Activated CD8-positive, alpha-beta T cell treated with anti-CD3 and anti-CD28 coated beads for 36 hours (primary cell): ENCODE results near the gene ZBTB7B. TPM values are rescaled to one million over a fixed set of nuclear protein-coding genes. Genes with fewer than 3 reads are reported as not detected.
"Not testable (repeated sequence)": the region's sequence is repeated elsewhere in the genome, so short reads cannot be mapped to it uniquely, and the experiment has no call there.

Experiments
- ATAC-seq: fragments of 200-7000 bp; cut with Tn5 transposase; one replicate; pipeline ENCODE4 v1.10.0; 2021; ENCODE audit warnings: mild to moderate bottlenecking, moderate library complexity
- CTCF ChIA-PET: fragments of 350-600 bp; sonication (Branson Sonifier 250); formaldehyde crosslinking; loops from one replicate; lab custom pipeline; 2021; ENCODE audit warnings: antibody characterized with exemption; lab: Charles Lee
- POLR2A ChIA-PET: fragments of 350-600 bp; sonication (Branson Sonifier 250); formaldehyde crosslinking; loops from one replicate; lab custom pipeline; 2021; ENCODE audit warnings: antibody characterized with exemption; lab: Charles Lee
- DNase-seq: peaks from one replicate; pipeline ENCODE4 v3.0.0-alpha.2; 2020
- H3K27ac Mint-ChIP-seq: one replicate; pipeline ENCODE4 v1.8.0; 2021; ENCODE audit warnings: mild to moderate bottlenecking, mixed read lengths
- H3K27me3 Mint-ChIP-seq: one replicate; pipeline ENCODE4 v1.8.0; 2021; ENCODE audit warnings: mixed read lengths
- H3K36me3 Mint-ChIP-seq: one replicate; pipeline ENCODE4 v1.8.0; 2021; ENCODE audit warnings: low read depth, mixed read lengths
- H3K4me1 Mint-ChIP-seq: one replicate; pipeline ENCODE4 v1.8.0; 2021; ENCODE audit warnings: low read depth, mixed read lengths
- H3K4me3 Mint-ChIP-seq: one replicate; pipeline ENCODE4 v1.8.0; 2021; ENCODE audit warnings: mild to moderate bottlenecking, moderate library complexity, mixed read lengths
- H3K9me3 Mint-ChIP-seq: one replicate; pipeline ENCODE4 v1.8.0; 2021; ENCODE audit warnings: mixed read lengths
- intact Hi-C: fragments of 100-400 bp; cut with micrococcal nuclease; formaldehyde crosslinking; loops from one replicate; pipeline ENCODE4 v1.10.0; 2022
- total RNA-seq, 2 experiments: library from RNA; stranded (reverse); gene quantifications; one replicate each; pipeline ENCODE4 v1.2.3, GENCODE V29; 2021
- TF ChIP-seq, protein P1 (sequence below): fragments of 200-600 bp; IDR thresholded peaks from one replicate; pipeline ENCODE4 v1.8.0; 2022; ENCODE audit warnings: antibody characterized with exemption, mild to moderate bottlenecking

Gene ZBTB7B
- total RNA-seq, 2 experiments from 2014 or later: 26.3 to 26.5 TPM

DNA sequence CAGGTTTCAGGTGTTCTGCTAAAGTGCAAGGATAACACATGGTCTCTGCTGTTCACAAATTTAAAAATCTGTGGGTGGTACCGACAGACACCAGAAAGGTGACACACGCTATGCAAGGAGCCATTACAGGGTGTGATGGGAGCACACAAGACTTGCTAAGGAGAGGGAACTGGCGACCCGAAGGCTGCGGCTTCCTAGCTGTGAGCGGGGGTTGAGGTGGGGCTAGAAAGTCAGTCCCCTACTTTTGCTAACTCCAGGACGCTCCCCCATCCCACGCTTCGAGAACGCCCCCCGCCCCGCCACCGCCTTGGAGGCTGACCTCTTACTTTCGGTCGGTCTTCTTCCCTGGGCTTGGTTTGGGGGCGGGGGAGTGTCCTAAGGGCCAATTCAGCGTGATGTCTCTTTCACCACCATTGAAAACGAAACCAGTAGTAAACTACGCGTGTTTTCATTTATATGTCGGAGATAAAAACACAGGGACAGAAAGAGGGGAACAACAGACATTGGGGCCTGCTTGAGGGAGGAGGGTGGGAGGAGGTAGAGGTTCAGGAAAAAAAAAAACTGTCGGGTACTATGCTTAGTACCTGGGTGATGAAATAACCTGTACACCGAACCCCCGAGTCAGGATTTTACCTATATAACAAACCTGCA, 27.1 kb upstream of the ZBTB7B start:
- ChIA-PET POLR2A (interaction anchor here (0.6 to 6.9 kb wide), 15 partner anchors 8 to 471 kb away, joined by 3 to 55 read pairs (median 7); partner anchors contain the start of genes FLAD1, LENEP and PYGO2), CTCF (interaction anchor here (1.0 to 6.5 kb wide), 4 partner anchors 23 to 110 kb away, joined by 3 to 34 read pairs (median 4); partner anchors contain the start of gene PMVK)
- Mint-ChIP-seq H3K27ac (no peak overlapping the region), H3K9me3 (no peaks in the 10 kb centered on the region), H3K36me3 (peaks cover 24% of the 10 kb centered on the region), H3K4me3 (no peak overlapping the region), H3K27me3 (no peaks in the 10 kb centered on the region), H3K4me1 (peaks cover 25% of the 10 kb centered on the region)
- DNase-seq: peak; percentile 81
- intact Hi-C loops: no loop called here
- TF ChIP-seq, protein P1, sequence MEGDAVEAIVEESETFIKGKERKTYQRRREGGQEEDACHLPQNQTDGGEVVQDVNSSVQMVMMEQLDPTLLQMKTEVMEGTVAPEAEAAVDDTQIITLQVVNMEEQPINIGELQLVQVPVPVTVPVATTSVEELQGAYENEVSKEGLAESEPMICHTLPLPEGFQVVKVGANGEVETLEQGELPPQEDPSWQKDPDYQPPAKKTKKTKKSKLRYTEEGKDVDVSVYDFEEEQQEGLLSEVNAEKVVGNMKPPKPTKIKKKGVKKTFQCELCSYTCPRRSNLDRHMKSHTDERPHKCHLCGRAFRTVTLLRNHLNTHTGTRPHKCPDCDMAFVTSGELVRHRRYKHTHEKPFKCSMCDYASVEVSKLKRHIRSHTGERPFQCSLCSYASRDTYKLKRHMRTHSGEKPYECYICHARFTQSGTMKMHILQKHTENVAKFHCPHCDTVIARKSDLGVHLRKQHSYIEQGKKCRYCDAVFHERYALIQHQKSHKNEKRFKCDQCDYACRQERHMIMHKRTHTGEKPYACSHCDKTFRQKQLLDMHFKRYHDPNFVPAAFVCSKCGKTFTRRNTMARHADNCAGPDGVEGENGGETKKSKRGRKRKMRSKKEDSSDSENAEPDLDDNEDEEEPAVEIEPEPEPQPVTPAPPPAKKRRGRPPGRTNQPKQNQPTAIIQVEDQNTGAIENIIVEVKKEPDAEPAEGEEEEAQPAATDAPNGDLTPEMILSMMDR: no peak
- ATAC-seq: peak; percentile 9

DNA sequence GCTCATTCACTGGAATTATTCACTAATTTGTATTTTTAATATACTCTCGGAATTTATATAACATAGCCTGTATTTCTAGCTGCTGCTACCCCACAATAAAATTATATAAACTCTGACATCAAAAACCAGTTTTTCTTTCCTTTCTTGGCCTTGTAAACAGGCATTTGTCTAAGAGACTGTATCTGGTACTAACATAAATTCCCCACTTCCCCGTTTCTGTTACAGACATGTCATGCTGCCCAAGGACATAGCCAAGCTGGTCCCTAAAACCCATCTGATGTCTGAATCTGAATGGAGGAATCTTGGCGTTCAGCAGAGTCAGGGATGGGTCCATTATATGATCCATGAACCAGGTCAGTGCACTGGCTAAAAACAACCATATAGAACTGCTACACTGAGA, 24.8 kb upstream of the ZBTB7B start:
- ChIA-PET POLR2A (interaction anchor here (0.7 to 4.6 kb wide), 2 partner anchors 16 to 22 kb away, joined by 3 to 33 read pairs; no protein-coding TSS in a partner anchor), CTCF (interaction anchor here (1.7 to 13.2 kb wide), 2 partner anchors 20 to 195 kb away, joined by 3 to 108 read pairs; partner anchors contain the start of gene KRTCAP2)
- H3K27me3 Mint-ChIP-seq, H3K9me3 Mint-ChIP-seq, H3K27ac Mint-ChIP-seq, intact Hi-C loops, DNase-seq, ATAC-seq, H3K4me1 Mint-ChIP-seq: not testable (repeated sequence)
- Mint-ChIP-seq H3K4me3 (peak overlapping the region; percentile 17), H3K36me3 (peaks cover 25% of the 10 kb centered on the region)

DNA sequence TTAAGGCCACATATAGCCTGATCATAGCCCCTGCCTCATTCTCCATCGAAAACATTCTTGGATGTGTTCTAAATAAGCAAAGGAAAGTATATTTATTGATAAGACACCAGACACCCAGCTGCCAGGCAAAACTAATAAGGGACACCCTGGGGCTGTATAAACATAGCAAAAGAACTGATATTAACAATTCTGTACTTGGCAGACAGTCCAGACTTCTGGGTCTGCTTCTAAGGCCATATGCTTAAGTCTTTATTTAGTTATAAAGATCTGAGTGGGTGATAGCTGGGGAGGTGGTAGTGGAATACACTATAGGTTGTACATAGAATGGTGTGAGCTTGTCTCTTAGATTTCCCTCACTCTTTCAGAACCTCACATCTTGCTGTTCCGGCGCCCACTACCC, 24.2 kb upstream of the ZBTB7B start:
- Mint-ChIP-seq H3K27ac (no peak overlapping the region), H3K36me3 (peaks cover 25% of the 10 kb centered on the region), H3K4me3 (no peak overlapping the region), H3K27me3 (no peaks in the 10 kb centered on the region), H3K9me3 (no peaks in the 10 kb centered on the region), H3K4me1 (peaks cover 5% of the 10 kb centered on the region)
- POLR2A ChIA-PET: no interaction called here
- TF ChIP-seq, protein P1: no peak
- intact Hi-C loops: no loop called here
- no peak for DNase-seq
- CTCF ChIA-PET: interaction anchor here (1.4 to 13.2 kb wide), 3 partner anchors 20 to 41 kb away, joined by 3 to 108 read pairs (median 7); no protein-coding TSS in a partner anchor
- ATAC-seq: no peak

DNA sequence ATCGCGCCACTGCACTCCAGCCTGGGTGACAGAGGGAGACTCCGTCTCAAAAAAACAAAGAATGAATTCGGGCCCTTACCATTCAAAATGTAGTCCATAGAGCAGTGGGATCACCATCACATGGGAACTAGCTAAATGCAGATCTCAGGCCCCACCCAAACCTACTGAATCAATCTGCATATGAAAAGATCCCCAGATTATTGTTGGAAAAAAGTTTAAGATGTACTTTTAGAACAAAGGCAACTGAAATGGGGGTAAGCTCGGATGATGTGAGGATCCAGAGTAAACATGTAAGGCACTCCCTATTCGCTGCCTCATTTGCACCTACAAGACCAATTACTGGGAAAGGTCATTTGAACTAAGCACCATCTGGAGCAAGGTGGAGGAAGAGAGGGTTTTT, 20.3 kb upstream of the ZBTB7B start:
- DNase-seq (no peak), ATAC-seq (no peak)
- Mint-ChIP-seq H3K36me3 (peaks cover 32% of the 10 kb centered on the region), H3K4me1 (peaks cover 13% of the 10 kb centered on the region), H3K4me3 (no peak overlapping the region), H3K9me3 (no peaks in the 10 kb centered on the region), H3K27ac (no peak overlapping the region), H3K27me3 (no peaks in the 10 kb centered on the region)
- CTCF ChIA-PET: interaction anchor here (1.1 to 13.2 kb wide), 13 partner anchors 12 to 423 kb away, joined by 3 to 108 read pairs (median 6); partner anchors contain the start of genes ADAM15, LENEP and PYGO2
- POLR2A ChIA-PET: interaction anchor here (0.6 to 4.8 kb wide), 13 partner anchors 9 to 95 kb away, joined by 3 to 85 read pairs (median 7); partner anchors contain the start of genes CKS1B, LENEP, PBXIP1 and PMVK
- TF ChIP-seq, protein P1: no peak
- intact Hi-C loops: no loop called here

DNA sequence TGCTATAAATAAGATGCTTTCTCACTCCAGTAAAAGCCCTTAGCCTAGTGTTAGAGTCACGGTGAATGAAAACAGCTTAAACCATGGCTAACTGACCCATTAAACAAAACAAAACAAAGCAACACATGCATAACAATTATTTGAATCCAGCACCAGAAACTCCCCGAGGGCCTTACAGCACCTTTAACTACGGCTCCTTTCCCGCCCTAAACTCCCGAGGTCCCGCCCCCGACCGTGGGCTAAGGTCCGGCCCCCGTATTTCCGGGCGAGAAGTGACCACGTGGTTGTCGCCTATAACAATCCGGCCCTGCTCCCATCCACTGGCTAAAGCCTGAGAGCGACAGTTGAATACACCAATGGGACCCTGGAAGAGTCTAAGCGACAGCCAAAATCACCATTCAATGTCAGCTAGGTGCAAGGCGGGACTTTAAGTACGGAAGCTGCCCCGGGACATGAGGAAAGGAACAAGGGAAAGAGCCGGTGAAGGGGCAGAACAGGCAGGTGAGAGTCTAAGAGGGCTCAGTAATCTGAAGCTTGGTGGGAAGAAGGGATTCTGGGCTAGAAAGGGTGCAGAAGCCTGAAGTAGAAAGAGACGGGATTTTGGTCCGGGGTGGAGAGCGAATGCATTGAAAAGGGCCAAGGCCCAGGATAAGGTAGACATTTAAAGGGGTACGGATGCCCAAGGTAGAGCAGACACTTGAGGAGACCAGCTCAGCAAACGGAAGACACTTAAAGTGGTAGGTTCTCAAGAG, 19.5 kb upstream of the ZBTB7B start, which contains the start of gene FLAD1:
Gene FLAD1 (plus strand): TSS at position 448 of the 752 bp plus-strand sequence. CDS start 351 bp downstream, outside the sequence.
- H3K27ac Mint-ChIP-seq: no peak within 1 kb of the TSS
- TF ChIP-seq, protein P1: no peak

More for the DNA sequence above, 19.5 kb upstream of the ZBTB7B start, which contains the start of gene FLAD1:
- Mint-ChIP-seq H3K4me3 (no peak within 1 kb of the TSS), H3K36me3 (peaks cover 30% of the 10 kb centered on the region), H3K9me3 (no peaks in the 10 kb centered on the region), H3K27me3 (no peaks in the 10 kb centered on the region), H3K4me1 (peaks cover 12% of the 10 kb centered on the region)
- ChIA-PET CTCF (interaction anchor here (0.6 to 13.2 kb wide), 18 partner anchors 9 to 423 kb away, joined by 3 to 108 read pairs (median 4); partner anchors contain the start of genes ADAM15, LENEP and PYGO2), POLR2A (interaction anchor here (0.6 to 4.8 kb wide), 15 partner anchors 10 to 146 kb away, joined by 3 to 85 read pairs (median 5); partner anchors contain the start of genes CKS1B, LENEP, PBXIP1 and PMVK)
- intact Hi-C loops: no loop called here
- peak; percentile 99 for ATAC-seq
- peak; percentile 98 for DNase-seq
